Measurements from ENCODE around the gene CDC42.
A peak's percentile ranks its signal among the peaks of the same experiment; 100 is the strongest.

Gene CDC42

GRCh38 chr1:22132517-22133235, 80.2 kb downstream of the CDC42 start:
- DNase-seq, result peak in 1 of 2 experiments; percentile 27

- DNase-seq, result no peak
These were observed 80.9 kb downstream of the CDC42 start for GRCh38 chr1:22133247-22133930.

GRCh38 chr1:22133931-22134324, 81.4 kb downstream of the CDC42 start:
- DNase-seq, result no peak

- no peak for DNase-seq
These were observed 84.7 kb downstream of the CDC42 start for GRCh38 chr1:22137004-22137720.

- DNase-seq, result peak; percentile 59 to 82
These were observed 86.6 kb downstream of the CDC42 start for GRCh38 chr1:22139066-22139594.

- DNase-seq, result peak in 1 of 2 experiments; percentile 28
These were observed 87.3 kb downstream of the CDC42 start for GRCh38 chr1:22139817-22140216.
